Measurements from ENCODE around the gene DNAH9.

The DNAH9 gene

DNA sequence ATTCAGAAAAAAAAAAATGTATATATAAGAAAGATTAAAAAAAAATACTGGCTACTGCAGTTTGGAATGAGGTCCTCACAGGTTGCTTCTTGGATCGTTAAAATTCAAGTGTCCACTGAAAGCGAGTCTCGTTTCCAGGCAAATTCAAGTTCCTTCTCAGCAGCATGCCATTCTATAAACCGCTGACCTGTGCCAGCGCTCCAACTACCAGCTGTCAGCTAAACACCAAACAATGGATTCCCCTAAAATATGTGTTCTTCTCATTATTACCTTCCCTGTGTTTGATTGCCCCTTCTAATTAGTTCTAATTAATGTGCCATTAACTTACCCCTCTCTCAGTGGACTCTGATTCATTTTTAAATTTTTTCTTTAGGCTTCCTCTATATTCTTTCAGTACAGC lies 92.4 kb downstream of the DNAH9 start:
- DNase-seq = no peak

GRCh38 chr17:11692688-11693087 lies 94.4 kb downstream of the DNAH9 start:
- no peak for DNase-seq

DNA sequence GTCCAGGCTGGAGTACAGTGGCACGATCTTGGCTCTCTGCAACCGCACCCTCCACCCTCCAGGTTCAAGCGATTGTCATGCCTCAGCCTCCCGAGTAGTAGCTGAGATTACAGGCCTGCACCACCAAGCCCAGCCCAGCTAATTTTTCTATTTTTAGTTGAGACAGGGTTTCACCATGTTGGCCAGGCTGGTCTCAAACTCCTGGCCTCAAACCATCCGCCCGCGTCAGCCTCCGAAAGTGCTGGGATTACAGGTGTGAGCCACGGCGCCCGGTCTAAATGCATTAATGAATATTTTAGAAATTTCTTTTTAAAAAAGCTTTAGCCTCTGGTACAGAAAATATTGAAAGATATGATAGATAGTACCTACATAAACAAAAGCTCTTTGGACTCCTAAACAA lies 95.0 kb downstream of the DNAH9 start:
- DNase-seq = no peak

- no peak for DNase-seq
Measured at GRCh38 chr17:11700668-11701067, 102.4 kb downstream of the DNAH9 start.

GRCh38 chr17:11701911-11702310 lies 103.6 kb downstream of the DNAH9 start:
- no peak for DNase-seq

DNA sequence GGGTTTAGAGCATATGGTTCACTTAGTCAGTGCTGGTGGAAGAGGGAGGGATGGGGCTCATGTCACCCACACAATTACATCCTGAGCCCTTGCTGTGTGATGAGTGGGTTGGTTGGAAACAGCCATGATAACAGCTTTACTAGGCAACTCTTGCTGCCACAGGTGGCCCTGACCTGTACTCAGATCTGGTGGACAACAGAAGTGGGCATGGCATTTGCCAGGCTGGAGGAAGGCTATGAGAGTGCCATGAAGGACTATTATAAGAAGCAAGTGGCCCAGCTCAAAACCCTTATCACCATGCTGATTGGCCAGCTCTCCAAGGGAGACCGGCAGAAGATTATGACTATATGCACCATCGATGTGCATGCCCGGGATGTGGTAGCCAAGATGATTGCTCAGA lies 105.8 kb downstream of the DNAH9 start:
- DNase-seq = no peak

GRCh38 chr17:11705111-11705510 lies 106.8 kb downstream of the DNAH9 start:
- no peak for DNase-seq

- no peak for DNase-seq
Measured at GRCh38 chr17:11707586-11707985, 109.3 kb downstream of the DNAH9 start.

- no peak for DNase-seq
Measured at GRCh38 chr17:11712456-11712855, 114.2 kb downstream of the DNAH9 start.

DNA sequence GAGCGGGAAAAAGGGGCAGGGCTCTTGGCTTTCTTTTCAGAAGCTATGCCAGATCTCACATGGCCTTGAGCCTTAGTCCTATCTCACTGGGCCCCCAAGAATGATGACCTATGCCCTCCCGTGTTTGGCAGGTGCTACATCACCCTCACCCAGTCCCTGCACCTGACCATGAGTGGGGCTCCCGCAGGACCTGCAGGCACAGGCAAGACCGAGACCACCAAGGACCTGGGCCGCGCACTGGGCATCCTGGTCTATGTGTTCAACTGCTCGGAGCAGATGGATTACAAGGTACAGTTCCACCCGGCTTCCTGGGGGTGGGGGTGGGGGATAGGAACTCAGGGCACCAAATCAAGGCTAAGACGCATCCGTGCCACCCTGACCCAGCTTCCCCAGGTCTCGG lies 120.9 kb downstream of the DNAH9 start:
- no peak for DNase-seq

DNA sequence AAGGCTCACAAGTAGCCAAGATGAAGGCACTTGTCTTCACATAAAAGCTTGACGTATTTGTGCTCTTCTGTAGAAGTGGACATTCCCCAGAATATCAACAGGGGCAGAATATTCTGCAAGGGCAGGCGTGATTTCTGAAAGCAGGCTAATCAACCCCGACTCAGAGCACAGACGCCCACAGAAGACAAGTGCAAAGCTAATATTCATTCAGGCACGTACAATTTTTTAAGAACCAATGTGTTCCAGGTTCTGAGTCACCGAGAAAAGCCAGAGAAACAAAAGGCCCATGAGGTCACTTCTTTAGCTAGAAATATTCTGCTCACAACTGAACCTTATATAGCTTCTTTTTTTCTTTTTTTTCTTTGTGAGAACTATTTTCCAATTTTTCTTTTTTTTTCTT lies 121.6 kb downstream of the DNAH9 start:
- no peak for DNase-seq

- no peak for DNase-seq
Measured at GRCh38 chr17:11720816-11721215, 122.5 kb downstream of the DNAH9 start.

- DNase-seq = no peak
Measured at GRCh38 chr17:11730747-11731146, 132.5 kb downstream of the DNAH9 start.

GRCh38 chr17:11736613-11737312 lies 138.5 kb downstream of the DNAH9 start:
- DNase-seq = no peak

GRCh38 chr17:11737313-11737679 lies 139.0 kb downstream of the DNAH9 start:
- no peak for DNase-seq

- DNase-seq = no peak
Measured at GRCh38 chr17:11738151-11738550, 139.9 kb downstream of the DNAH9 start.

DNA sequence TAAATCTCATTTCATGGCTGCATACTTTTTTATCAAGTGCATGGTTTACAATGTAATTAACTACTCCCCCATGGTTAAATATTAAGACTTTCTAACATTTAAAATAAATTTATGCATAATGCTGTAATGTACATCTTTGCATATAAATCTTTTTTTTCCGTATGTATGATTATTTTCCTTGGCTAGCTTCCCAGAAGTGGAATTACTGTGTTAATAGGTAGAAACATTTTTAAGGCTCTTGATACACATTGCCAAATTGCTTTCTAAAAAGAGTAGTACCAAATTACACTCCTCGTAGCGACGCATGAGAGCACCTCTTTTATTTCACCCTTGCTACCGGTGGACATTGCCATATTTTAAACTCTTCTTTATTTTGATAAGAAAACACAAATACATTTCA lies 141.1 kb downstream of the DNAH9 start:
- no peak for DNase-seq

DNA sequence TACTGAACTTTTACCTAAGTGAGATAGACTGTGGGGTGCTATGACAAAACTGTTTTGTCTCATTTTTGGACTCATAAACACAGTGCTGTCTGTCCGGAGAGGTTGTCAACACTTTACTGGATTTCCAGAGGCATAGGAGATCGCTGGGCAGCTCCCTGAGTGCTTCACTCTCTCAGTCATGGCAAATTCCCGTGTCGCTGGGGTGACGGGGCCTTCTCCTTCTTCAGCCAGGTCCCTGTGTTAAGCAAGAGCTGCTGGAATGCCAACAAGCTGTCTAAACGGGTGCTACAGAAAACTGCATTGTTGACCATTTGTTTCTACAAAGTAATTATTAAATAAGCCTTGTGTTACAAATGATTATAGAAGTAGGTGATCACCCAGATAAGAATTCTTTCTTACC lies 141.6 kb downstream of the DNAH9 start:
- no peak for DNase-seq

- no peak for DNase-seq
Measured at GRCh38 chr17:11742886-11743285, 144.6 kb downstream of the DNAH9 start.

GRCh38 chr17:11744696-11745095 lies 146.4 kb downstream of the DNAH9 start:
- no peak for DNase-seq

DNA sequence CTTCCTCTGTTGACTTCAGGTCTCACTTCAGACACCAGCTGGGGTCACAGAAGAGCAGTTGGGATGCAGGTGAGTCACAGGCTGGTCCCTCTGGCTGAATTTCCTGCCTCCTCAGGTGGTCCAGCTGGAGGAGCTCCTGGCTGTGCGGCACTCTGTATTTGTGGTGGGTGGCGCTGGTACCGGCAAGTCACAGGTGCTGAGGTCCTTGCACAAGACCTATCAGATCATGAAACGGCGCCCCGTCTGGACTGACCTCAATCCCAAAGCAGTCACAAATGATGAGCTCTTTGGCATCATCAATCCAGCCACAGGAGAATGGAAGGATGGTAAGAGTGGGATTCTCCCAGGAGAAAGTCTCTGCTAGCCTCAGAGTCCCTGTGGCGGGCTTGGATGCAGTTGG lies 149.2 kb downstream of the DNAH9 start:
- DNase-seq = no peak

DNA sequence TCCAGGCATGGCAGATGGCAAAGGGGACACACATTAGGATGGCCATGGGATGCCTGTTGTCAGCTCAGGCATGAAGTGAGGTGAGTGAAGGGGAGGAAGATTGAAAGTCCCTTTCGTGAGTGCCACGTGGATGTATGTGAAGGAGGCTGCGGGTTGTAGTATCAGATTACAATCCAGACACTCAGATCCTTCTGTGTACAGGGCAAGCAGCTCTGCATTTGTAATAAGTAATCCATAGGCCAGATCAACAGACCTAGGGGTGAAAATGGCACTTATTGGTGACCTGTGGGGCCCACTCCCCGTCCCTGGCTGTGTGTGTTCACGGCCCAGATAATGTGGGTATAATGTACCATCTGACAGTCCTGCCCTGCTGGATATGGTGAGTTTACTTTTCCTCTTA lies 159.5 kb downstream of the DNAH9 start:
- DNase-seq = no peak

GRCh38 chr17:11768106-11768505 lies 169.8 kb downstream of the DNAH9 start:
- no peak for DNase-seq

GRCh38 chr17:11768981-11769380 lies 170.7 kb downstream of the DNAH9 start:
- DNase-seq = no peak

GRCh38 chr17:11772031-11772430 lies 173.8 kb downstream of the DNAH9 start:
- no peak for DNase-seq

- no peak for DNase-seq
Measured at GRCh38 chr17:11779892-11780291, 181.6 kb downstream of the DNAH9 start.
